Ascending aorta (tissue), 2 donors: Measurements from ENCODE around the gene ERGIC3. TPM values are rescaled to one million over a fixed set of nuclear protein-coding genes. Genes with fewer than 3 reads are reported as not detected.

Experiments used
- DNase-seq, 2 donors: peaks; one replicate each; pipeline ENCODE4 v3.0.0-alpha.2; 2019; ENCODE audit warnings: low spot score in 2 of 2
- H3K27ac ChIP-seq, 2 donors: fragments of 200-600 bp; sonication (generic); one replicate each; pipeline ENCODE4 v1.5.1; 2016 to 2017; ENCODE audit warnings: mild to moderate bottlenecking in 1 of 2
- H3K27me3 ChIP-seq: fragments of 200-600 bp; sonication (generic); one replicate; pipeline ENCODE4 v1.5.1; 2017
- H3K36me3 ChIP-seq, 2 donors: fragments of 200-600 bp; sonication (generic); one replicate each; pipeline ENCODE4 v1.5.1; 2016
- H3K4me1 ChIP-seq, 2 donors: fragments of 200-600 bp; sonication (generic); one replicate each; pipeline ENCODE4 v1.5.1; 2016 to 2017; ENCODE audit warnings: mild to moderate bottlenecking in 1 of 2
- H3K4me3 ChIP-seq, 2 donors: fragments of 200-600 bp; sonication (generic); one replicate each; pipeline ENCODE4 v1.5.1; 2016 to 2017; ENCODE audit warnings: mild to moderate bottlenecking in 1 of 2
- H3K9me3 ChIP-seq, 2 donors: fragments of 200-600 bp; sonication (generic); one replicate each; pipeline ENCODE4 v1.5.1; 2016
- CTCF ChIP-seq, 3 experiments: fragments of 200-600 bp in 2 of 3; fragments of 450-650 bp in 1 of 3; sonication (generic) in 2 of 3; IDR thresholded peaks; one replicate each; pipeline ENCODE4 v1.5.1; 2016 to 2019; ENCODE audit warnings: antibody characterized with exemption in 3 of 3, mild to moderate bottlenecking in 1 of 3, moderate library complexity in 1 of 3
- intact Hi-C: fragments of 100-400 bp; cut with DNase I; formaldehyde crosslinking; loops from one replicate; pipeline ENCODE4 v1.15.1; 2023
- total RNA-seq: library from RNA; depleted of rRNA; stranded (reverse); fragments of >200 nt; gene quantifications from one replicate; pipeline ENCODE4 v1.1.0, GENCODE V29; 2016

ERGIC3 gene
- total RNA-seq, 1 donor from 2014 or later, result 67.7 TPM

GRCh38 chr20:35499271-35499670 is 42.6 kb upstream of the ERGIC3 start:
- Histone ChIP-seq H3K4me3 (no peak overlapping the region), H3K27ac (no peak overlapping the region), H3K27me3 (no peaks in the 10 kb centered on the region), H3K9me3 (no peaks in the 10 kb centered on the region), H3K36me3 (peaks cover 53 to 93% of the 10 kb centered on the region in 2 donors), H3K4me1 (peaks cover 0 to 13% of the 10 kb centered on the region in 2 donors)
- intact Hi-C loops, result no loop called here
- no peak for DNase-seq
- TF ChIP-seq CTCF (IDR thresholded peaks at IDR 0.05), result no peak

- DNase-seq, result no peak
- intact Hi-C loops, result no loop called here
- no peak for TF ChIP-seq CTCF (IDR thresholded peaks at IDR 0.05)
Measured at GRCh38 chr20:35502352-35502751, 39.5 kb upstream of the ERGIC3 start.

GRCh38 chr20:35503281-35503680 is 38.6 kb upstream of the ERGIC3 start:
- intact Hi-C loops, result no loop called here
- H3K36me3 ChIP-seq, result peaks cover 48 to 81% of the 10 kb centered on the region in 2 donors
- TF ChIP-seq CTCF (IDR thresholded peaks at IDR 0.05), result no peak

More at GRCh38 chr20:35502352-35502751, 39.5 kb upstream of the ERGIC3 start:
- Histone ChIP-seq H3K27ac (no peak overlapping the region), H3K4me3 (no peak overlapping the region), H3K27me3 (no peaks in the 10 kb centered on the region), H3K9me3 (no peaks in the 10 kb centered on the region), H3K36me3 (peaks cover 44 to 81% of the 10 kb centered on the region in 2 donors), H3K4me1 (peaks cover 0 to 10% of the 10 kb centered on the region in 2 donors)

GRCh38 chr20:35503841-35504561 is 37.9 kb upstream of the ERGIC3 start:
- intact Hi-C loops, result no loop called here
- no peak for DNase-seq
- no peak for TF ChIP-seq CTCF (IDR thresholded peaks at IDR 0.05)

More at GRCh38 chr20:35503281-35503680, 38.6 kb upstream of the ERGIC3 start:
- Histone ChIP-seq H3K27ac (no peak overlapping the region), H3K4me1 (peaks cover 0 to under 1% of the 10 kb centered on the region in 2 donors), H3K9me3 (no peaks in the 10 kb centered on the region), H3K27me3 (no peaks in the 10 kb centered on the region), H3K4me3 (no peak overlapping the region)
- no peak for DNase-seq

GRCh38 chr20:35504751-35505150 is 37.1 kb upstream of the ERGIC3 start:
- no peak for DNase-seq
- no peaks in the 10 kb centered on the region for H3K9me3 ChIP-seq
- no peak overlapping the region for H3K27ac ChIP-seq
- H3K27me3 ChIP-seq, result no peaks in the 10 kb centered on the region
- H3K36me3 ChIP-seq, result peaks cover 63 to 82% of the 10 kb centered on the region in 2 donors
- no peak for TF ChIP-seq CTCF (IDR thresholded peaks at IDR 0.05)
- H3K4me3 ChIP-seq, result no peak overlapping the region
- intact Hi-C loops, result no loop called here
- no peaks in the 10 kb centered on the region for H3K4me1 ChIP-seq

More at GRCh38 chr20:35503841-35504561, 37.9 kb upstream of the ERGIC3 start:
- no peak overlapping the region for H3K4me3 ChIP-seq
- no peaks in the 10 kb centered on the region for H3K9me3 ChIP-seq
- H3K4me1 ChIP-seq, result no peaks in the 10 kb centered on the region
- H3K27me3 ChIP-seq, result no peaks in the 10 kb centered on the region
- H3K36me3 ChIP-seq, result peaks cover 56 to 82% of the 10 kb centered on the region in 2 donors
- H3K27ac ChIP-seq, result no peak overlapping the region
